Measurements from ENCODE around the gene ARHGEF28.

- no peak for TF ChIP-seq CTCF (IDR thresholded peaks at IDR 0.05; ENCODE audit: low read length)
- TF ChIP-seq EZH2 (optimal IDR thresholded peaks at IDR 0.05; ENCODE audit: low read depth, low read length), result no peak
These were observed 173.5 kb downstream of the ARHGEF28 start for GRCh38 chr5:73799401-73799972.
